Measurements from ENCODE around the gene ADARB2.

DNA sequence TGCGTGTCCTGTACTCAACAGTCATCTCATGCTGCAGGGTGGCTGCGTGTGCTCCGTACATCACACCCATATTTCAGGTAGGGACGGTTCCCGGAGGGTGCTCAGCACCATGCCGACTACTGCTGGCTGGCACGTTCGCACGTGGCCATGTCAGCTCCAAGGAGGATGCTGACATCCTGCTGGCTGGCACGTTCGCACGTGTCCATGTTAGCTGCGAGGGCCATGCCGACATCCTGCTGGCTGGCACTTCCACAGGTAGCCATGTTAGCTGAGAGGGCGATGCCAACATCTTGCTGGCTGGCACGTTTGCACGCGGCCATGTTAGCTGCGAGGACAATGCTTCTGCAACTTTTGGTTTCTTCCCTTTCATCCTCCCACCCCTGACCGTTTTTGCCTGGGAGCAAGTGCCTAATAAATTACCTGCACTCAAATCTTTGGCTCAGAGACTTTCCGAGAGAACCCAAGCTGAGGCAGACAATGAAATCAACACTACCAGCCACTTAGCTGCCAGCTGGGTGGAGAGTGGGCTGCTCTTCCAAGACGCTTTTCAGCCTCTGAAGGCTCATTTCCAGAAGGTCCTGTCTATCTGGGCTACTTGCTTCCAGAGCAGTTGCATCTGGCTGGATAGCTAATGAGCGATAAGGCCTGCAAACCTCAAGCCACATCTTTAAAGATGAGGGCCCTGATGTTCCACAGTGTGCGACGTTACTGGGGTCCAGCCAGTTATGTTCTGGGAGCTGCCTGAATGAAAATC, 576.6 kb downstream of the ADARB2 start:
- TF ChIP-seq, protein P1, sequence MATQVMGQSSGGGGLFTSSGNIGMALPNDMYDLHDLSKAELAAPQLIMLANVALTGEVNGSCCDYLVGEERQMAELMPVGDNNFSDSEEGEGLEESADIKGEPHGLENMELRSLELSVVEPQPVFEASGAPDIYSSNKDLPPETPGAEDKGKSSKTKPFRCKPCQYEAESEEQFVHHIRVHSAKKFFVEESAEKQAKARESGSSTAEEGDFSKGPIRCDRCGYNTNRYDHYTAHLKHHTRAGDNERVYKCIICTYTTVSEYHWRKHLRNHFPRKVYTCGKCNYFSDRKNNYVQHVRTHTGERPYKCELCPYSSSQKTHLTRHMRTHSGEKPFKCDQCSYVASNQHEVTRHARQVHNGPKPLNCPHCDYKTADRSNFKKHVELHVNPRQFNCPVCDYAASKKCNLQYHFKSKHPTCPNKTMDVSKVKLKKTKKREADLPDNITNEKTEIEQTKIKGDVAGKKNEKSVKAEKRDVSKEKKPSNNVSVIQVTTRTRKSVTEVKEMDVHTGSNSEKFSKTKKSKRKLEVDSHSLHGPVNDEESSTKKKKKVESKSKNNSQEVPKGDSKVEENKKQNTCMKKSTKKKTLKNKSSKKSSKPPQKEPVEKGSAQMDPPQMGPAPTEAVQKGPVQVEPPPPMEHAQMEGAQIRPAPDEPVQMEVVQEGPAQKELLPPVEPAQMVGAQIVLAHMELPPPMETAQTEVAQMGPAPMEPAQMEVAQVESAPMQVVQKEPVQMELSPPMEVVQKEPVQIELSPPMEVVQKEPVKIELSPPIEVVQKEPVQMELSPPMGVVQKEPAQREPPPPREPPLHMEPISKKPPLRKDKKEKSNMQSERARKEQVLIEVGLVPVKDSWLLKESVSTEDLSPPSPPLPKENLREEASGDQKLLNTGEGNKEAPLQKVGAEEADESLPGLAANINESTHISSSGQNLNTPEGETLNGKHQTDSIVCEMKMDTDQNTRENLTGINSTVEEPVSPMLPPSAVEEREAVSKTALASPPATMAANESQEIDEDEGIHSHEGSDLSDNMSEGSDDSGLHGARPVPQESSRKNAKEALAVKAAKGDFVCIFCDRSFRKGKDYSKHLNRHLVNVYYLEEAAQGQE (IDR thresholded peaks at IDR 0.05; ENCODE audit: low read depth) = no peak
- no peak for TF ChIP-seq TAF1 (IDR thresholded peaks at IDR 0.05; ENCODE audit: low read depth)
- TF ChIP-seq, protein P2, sequence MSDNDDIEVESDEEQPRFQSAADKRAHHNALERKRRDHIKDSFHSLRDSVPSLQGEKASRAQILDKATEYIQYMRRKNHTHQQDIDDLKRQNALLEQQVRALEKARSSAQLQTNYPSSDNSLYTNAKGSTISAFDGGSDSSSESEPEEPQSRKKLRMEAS (IDR thresholded peaks at IDR 0.05) = peak; percentile 48; the same call in 1 of the 2 replicates

Data from Ishikawa (cell line).